MCF 10A (cell line): ENCODE data around the gene AMPD2. TPM values are rescaled to one million over a fixed set of nuclear protein-coding genes. Genes with fewer than 3 reads are reported as not detected.

Experiments
- BruUV-seq: library from RNA; stranded (reverse); fragments of 400-500 nt; replicated peaks from 2 replicates; lab custom pipeline; 2021; lab: Mats Ljungman, UMichigan
- CTCF ChIA-PET: fragments of 300-600 bp; sonication (Branson Sonifier 250); formaldehyde crosslinking; extraction: SDS; loops from one replicate; lab custom pipeline; 2021; ENCODE audit warnings: antibody characterized with exemption, inconsistent platforms; lab: Yijun Ruan, JAX
- POLR2A ChIA-PET: fragments of 300-600, 350-650 bp; sonication (Branson Sonifier 250); formaldehyde crosslinking; extraction: SDS; loops from one replicate; lab custom pipeline; 2020; ENCODE audit warnings: antibody characterized with exemption, inconsistent platforms; lab: Yijun Ruan, JAX
- DNase-seq: peaks from one replicate; pipeline ENCODE4 v3.0.0-alpha.2; 2018; ENCODE audit not compliant: unreplicated experiment
- H3K27ac Mint-ChIP-seq: one replicate; pipeline ENCODE4 v1.8.0; 2022; ENCODE audit warnings: mild to moderate bottlenecking, low read depth, mixed read lengths; ENCODE audit not compliant: unreplicated experiment
- H3K27me3 Mint-ChIP-seq: one replicate; pipeline ENCODE4 v1.8.0; 2022; ENCODE audit warnings: mixed read lengths; ENCODE audit not compliant: insufficient read depth, unreplicated experiment
- H3K36me3 Mint-ChIP-seq: one replicate; pipeline ENCODE4 v1.8.0; 2022; ENCODE audit warnings: mild to moderate bottlenecking, moderate library complexity, mixed read lengths; ENCODE audit not compliant: insufficient read depth, unreplicated experiment
- H3K4me1 Mint-ChIP-seq: one replicate; pipeline ENCODE4 v1.8.0; 2022; ENCODE audit warnings: mixed read lengths; ENCODE audit not compliant: insufficient read depth, unreplicated experiment
- H3K4me3 Mint-ChIP-seq: one replicate; pipeline ENCODE4 v1.8.0; 2022; ENCODE audit warnings: mild to moderate bottlenecking, moderate library complexity, mixed read lengths; ENCODE audit not compliant: unreplicated experiment
- H3K9me3 Mint-ChIP-seq: one replicate; pipeline ENCODE4 v1.8.0; 2022; ENCODE audit warnings: mixed read lengths; ENCODE audit not compliant: unreplicated experiment
- CTCF ChIP-seq: fragments of 200-600 bp; IDR thresholded peaks from one replicate; pipeline ENCODE4 v1.8.0; 2022; ENCODE audit warnings: antibody characterized with exemption, mild to moderate bottlenecking; ENCODE audit not compliant: unreplicated experiment
- intact Hi-C: fragments of 100-400 bp; cut with micrococcal nuclease; formaldehyde crosslinking; loops from 2 replicates; pipeline ENCODE4 v1.14.1; 2022
- total RNA-seq: library from RNA; stranded (reverse); gene quantifications from 2 replicates; pipeline ENCODE4 v1.2.3, GENCODE V29; 2022

AMPD2 gene
- total RNA-seq, 1 experiment from 2014 or later, result 49.5 TPM

DNA sequence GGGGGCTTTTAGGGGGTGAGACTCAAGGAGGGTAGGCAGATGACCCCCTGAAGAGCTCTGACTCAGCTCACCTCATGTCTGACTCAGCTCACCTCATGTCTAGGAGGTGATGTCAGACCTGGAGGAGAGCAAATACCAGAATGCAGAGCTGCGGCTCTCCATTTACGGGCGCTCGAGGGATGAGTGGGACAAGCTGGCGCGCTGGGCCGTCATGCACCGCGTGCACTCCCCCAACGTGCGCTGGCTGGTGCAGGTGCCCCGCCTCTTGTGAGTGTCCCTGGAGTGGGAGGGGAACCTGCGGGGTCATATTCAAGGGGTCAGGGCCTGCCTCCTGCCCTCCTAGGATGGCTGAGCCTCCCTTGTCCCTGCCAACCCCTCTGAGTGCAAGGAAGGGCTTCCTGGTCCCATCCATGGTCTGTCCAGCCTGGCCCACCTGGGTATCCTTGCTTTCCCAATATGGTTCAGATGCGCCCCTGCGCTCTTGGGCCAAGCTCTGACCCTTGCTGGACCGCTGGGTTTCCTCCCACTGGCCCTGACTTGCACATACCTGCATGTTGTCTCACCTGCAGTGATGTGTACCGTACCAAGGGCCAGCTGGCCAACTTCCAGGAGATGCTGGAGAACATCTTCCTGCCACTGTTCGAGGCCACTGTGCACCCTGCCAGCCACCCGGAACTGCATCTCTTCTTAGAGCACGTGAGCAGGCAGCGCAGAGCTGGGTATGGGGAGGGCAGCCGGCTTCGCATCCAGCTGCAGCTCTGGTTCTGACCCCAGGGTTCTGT is 9.1 kb downstream of the AMPD2 start:
- TF ChIP-seq CTCF, result no peak
- Mint-ChIP-seq H3K27ac (no peak overlapping the region), H3K9me3 (no peaks in the 10 kb centered on the region), H3K36me3 (peaks cover 26% of the 10 kb centered on the region), H3K27me3 (no peaks in the 10 kb centered on the region), H3K4me1 (no peaks in the 10 kb centered on the region), H3K4me3 (no peak overlapping the region)
- no peak for DNase-seq
- no TSS peak for BruUV-seq
- intact Hi-C loops, result no loop called here
- ChIA-PET POLR2A (interaction anchor here (0.7 to 1.6 kb wide), 2 partner anchors 9 to 28 kb away, joined by 4 read pairs; partner anchors contain the start of gene AMPD2), CTCF (interaction anchor here (0.5 to 11.4 kb wide), 9 partner anchors 11 to 1002 kb away, joined by 3 to 96 read pairs (median 3); no protein-coding TSS in a partner anchor)

DNA sequence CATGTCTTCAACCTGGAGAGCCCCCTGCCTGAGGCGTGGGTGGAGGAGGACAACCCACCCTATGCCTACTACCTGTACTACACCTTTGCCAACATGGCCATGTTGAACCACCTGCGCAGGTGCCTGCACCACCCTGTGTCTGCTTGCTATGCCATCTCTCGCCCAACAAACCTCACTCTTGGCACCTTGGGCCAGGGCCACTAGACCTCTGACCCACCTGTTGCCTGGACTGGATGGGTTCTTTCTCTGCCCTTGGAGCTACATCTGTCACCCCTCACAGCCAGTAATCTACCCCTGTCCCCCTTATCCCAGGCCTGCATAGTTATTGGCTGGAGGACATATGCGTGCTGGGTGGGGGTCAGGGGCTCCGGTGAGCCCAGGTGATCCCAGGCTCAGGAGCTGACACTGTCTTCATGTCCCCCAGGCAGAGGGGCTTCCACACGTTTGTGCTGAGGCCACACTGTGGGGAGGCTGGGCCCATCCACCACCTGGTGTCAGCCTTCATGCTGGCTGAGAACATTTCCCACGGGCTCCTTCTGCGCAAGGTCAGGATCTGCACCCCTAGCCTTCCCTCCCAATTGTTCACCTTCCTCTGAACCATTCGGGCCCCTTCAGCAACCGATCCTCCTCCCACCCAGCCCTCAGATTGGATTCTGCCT is 9.9 kb downstream of the AMPD2 start:
- Mint-ChIP-seq H3K27me3 (no peaks in the 10 kb centered on the region), H3K4me3 (no peak overlapping the region), H3K27ac (no peak overlapping the region), H3K4me1 (no peaks in the 10 kb centered on the region), H3K9me3 (no peaks in the 10 kb centered on the region), H3K36me3 (peaks cover 26% of the 10 kb centered on the region)
- no peak for TF ChIP-seq CTCF
- ChIA-PET CTCF (interaction anchor here (0.7 to 17.2 kb wide), 12 partner anchors 7 to 382 kb away, joined by 3 to 459 read pairs (median 3); no protein-coding TSS in a partner anchor), POLR2A (interaction anchor here (1.4 to 1.6 kb wide), 2 partner anchors 9 to 83 kb away, joined by 4 to 5 read pairs; partner anchors contain the start of gene AMPD2)
- no TSS peak for BruUV-seq
- intact Hi-C loops, result loop anchor here (1.0 kb wide), 1 partner anchor 83 kb away; no protein-coding TSS in a partner anchor
- no peak for DNase-seq

- no peak overlapping the region for H3K4me3 Mint-ChIP-seq
- H3K4me1 Mint-ChIP-seq, result no peaks in the 10 kb centered on the region
- TF ChIP-seq CTCF, result peak; percentile 47
- H3K9me3 Mint-ChIP-seq, result no peaks in the 10 kb centered on the region
- H3K36me3 Mint-ChIP-seq, result peaks cover 26% of the 10 kb centered on the region
- H3K27me3 Mint-ChIP-seq, result no peaks in the 10 kb centered on the region
- H3K27ac Mint-ChIP-seq, result no peak overlapping the region
- CTCF ChIA-PET, result interaction anchor here (0.7 to 17.2 kb wide), 14 partner anchors 8 to 300 kb away, joined by 3 to 459 read pairs (median 4); partner anchors contain the start of gene CYB561D1
- intact Hi-C loops, result loop anchor here (1.0 kb wide), 1 partner anchor 84 kb away; no protein-coding TSS in a partner anchor
- BruUV-seq, result no TSS peak
- no peak for DNase-seq
- POLR2A ChIA-PET, result interaction anchor here (1.4 kb wide), 1 partner anchor 84 kb away, joined by 5 read pairs; no protein-coding TSS in a partner anchor
These were observed 10.7 kb downstream of the AMPD2 start for GRCh38 chr1:109630081-109630897.
